OCI-LY1 (cell line): ENCODE measurements around the gene DYSF.

Source experiments
- H2AFZ ChIP-seq: fragments of 200-600 bp; sonication (generic), shearing (Covaris generic); 2 replicates; pipeline ENCODE4 v1.6.0; 2014; ENCODE audit warnings: antibody characterized with exemption, mild to moderate bottlenecking, low read length
- H3F3A ChIP-seq: fragments of 200-600 bp; sonication (generic), shearing (Covaris generic); 2 replicates; pipeline ENCODE4 v1.6.0; 2014; ENCODE audit warnings: mild to moderate bottlenecking, antibody characterized with exemption, low read length, moderate library complexity; ENCODE audit not compliant: insufficient read depth
- H3K27ac ChIP-seq: fragments of 200-600 bp; sonication (generic); 2 replicates; pipeline ENCODE4 v1.5.1; 2014; ENCODE audit warnings: low read length, mixed run types, mild to moderate bottlenecking, low read depth; ENCODE audit not compliant: poor library complexity, severe bottlenecking
- H3K27me3 ChIP-seq: fragments of 200-600 bp; sonication (generic); 2 replicates; pipeline ENCODE4 v1.6.0; 2014; ENCODE audit warnings: antibody characterized with exemption, mild to moderate bottlenecking, low read length, moderate library complexity; ENCODE audit not compliant: insufficient read depth
- H3K36me3 ChIP-seq: fragments of 200-600 bp; sonication (generic); 2 replicates; pipeline ENCODE4 v1.6.1; 2014; ENCODE audit warnings: mild to moderate bottlenecking, antibody characterized with exemption, low read length, moderate library complexity, mixed read lengths; ENCODE audit not compliant: insufficient read depth
- H3K4me1 ChIP-seq: fragments of 200-600 bp; sonication (generic); 2 replicates; pipeline ENCODE4 v1.5.1; 2014; ENCODE audit warnings: mild to moderate bottlenecking, low read length, moderate library complexity; ENCODE audit not compliant: insufficient read depth, severe bottlenecking
- H3K4me2 ChIP-seq: fragments of 200-600 bp; sonication (generic), shearing (Covaris generic); 2 replicates; pipeline ENCODE4 v1.6.1; 2014; ENCODE audit warnings: low read length
- H3K4me3 ChIP-seq: fragments of 200-600 bp; sonication (generic); 2 replicates; pipeline ENCODE4 v1.5.1; 2014; ENCODE audit warnings: low read length, low read depth, mild to moderate bottlenecking, mixed read lengths; ENCODE audit not compliant: poor library complexity, severe bottlenecking
- H3K79me2 ChIP-seq: fragments of 200-600 bp; shearing (Covaris generic); 2 replicates; pipeline ENCODE4 v1.6.1; 2016; ENCODE audit warnings: mixed run types, low read length, mixed read lengths; ENCODE audit not compliant: insufficient read depth
- H3K9ac ChIP-seq: fragments of 200-600 bp; sonication (generic), shearing (Covaris generic); 2 replicates; pipeline ENCODE4 v1.6.1; 2014; ENCODE audit warnings: mild to moderate bottlenecking, low read length, mixed read lengths
- H3K9me2 ChIP-seq: fragments of 200-600 bp; sonication (generic), shearing (Covaris generic); 2 replicates; pipeline ENCODE4 v1.6.1; 2014; ENCODE audit warnings: low read depth, mild to moderate bottlenecking, low read length, mixed read lengths
- H3K9me3 ChIP-seq: fragments of 200-600 bp; shearing (Covaris generic); 2 replicates; pipeline ENCODE4 v1.6.1; 2014; ENCODE audit warnings: low read length, mixed read lengths
- H4K20me1 ChIP-seq: fragments of 200-600 bp; sonication (generic), shearing (Covaris generic); 2 replicates; pipeline ENCODE4 v1.6.0; 2016; ENCODE audit warnings: mild to moderate bottlenecking, low read length; ENCODE audit not compliant: insufficient read depth
- EZH2 ChIP-seq: fragments of 200-600 bp; sonication (generic), shearing (Covaris generic); IDR thresholded peaks from 2 replicates; pipeline ENCODE4 v1.8.0; 2017; ENCODE audit warnings: borderline replicate concordance, mixed run types, mild to moderate bottlenecking, antibody characterized with exemption, low read length, moderate library complexity, mixed read lengths
- TF ChIP-seq, protein P1 (sequence below): fragments of 200-600 bp; sonication (generic), shearing (Covaris generic); IDR thresholded peaks from 2 replicates; pipeline ENCODE4 v1.5.1; 2017; ENCODE audit warnings: mild to moderate bottlenecking, antibody characterized with exemption, low read length, moderate library complexity, mixed read lengths

DYSF gene

GRCh38 chr2:71465961-71466300, 12.6 kb downstream of the DYSF start:
- no peaks in the 10 kb centered on the region for H4K20me1 ChIP-seq
- no peaks in the 10 kb centered on the region for H3K4me1 ChIP-seq
- H2AFZ ChIP-seq = no peak overlapping the region
- no peaks in the 10 kb centered on the region for H3K27me3 ChIP-seq
- H3K9ac ChIP-seq = no peak overlapping the region
- TF ChIP-seq, protein P1, sequence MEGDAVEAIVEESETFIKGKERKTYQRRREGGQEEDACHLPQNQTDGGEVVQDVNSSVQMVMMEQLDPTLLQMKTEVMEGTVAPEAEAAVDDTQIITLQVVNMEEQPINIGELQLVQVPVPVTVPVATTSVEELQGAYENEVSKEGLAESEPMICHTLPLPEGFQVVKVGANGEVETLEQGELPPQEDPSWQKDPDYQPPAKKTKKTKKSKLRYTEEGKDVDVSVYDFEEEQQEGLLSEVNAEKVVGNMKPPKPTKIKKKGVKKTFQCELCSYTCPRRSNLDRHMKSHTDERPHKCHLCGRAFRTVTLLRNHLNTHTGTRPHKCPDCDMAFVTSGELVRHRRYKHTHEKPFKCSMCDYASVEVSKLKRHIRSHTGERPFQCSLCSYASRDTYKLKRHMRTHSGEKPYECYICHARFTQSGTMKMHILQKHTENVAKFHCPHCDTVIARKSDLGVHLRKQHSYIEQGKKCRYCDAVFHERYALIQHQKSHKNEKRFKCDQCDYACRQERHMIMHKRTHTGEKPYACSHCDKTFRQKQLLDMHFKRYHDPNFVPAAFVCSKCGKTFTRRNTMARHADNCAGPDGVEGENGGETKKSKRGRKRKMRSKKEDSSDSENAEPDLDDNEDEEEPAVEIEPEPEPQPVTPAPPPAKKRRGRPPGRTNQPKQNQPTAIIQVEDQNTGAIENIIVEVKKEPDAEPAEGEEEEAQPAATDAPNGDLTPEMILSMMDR = no peak
- no peak for TF ChIP-seq EZH2
- H3K9me2 ChIP-seq = no peaks in the 10 kb centered on the region
- no peak overlapping the region for H3K4me3 ChIP-seq
- H3K9me3 ChIP-seq = no peaks in the 10 kb centered on the region
- H3K79me2 ChIP-seq = no peaks in the 10 kb centered on the region
- no peaks in the 10 kb centered on the region for H3K36me3 ChIP-seq
- H3K4me2 ChIP-seq = no peak overlapping the region
- no peak overlapping the region for H3K27ac ChIP-seq
- no peaks in the 10 kb centered on the region for H3F3A ChIP-seq

DNA sequence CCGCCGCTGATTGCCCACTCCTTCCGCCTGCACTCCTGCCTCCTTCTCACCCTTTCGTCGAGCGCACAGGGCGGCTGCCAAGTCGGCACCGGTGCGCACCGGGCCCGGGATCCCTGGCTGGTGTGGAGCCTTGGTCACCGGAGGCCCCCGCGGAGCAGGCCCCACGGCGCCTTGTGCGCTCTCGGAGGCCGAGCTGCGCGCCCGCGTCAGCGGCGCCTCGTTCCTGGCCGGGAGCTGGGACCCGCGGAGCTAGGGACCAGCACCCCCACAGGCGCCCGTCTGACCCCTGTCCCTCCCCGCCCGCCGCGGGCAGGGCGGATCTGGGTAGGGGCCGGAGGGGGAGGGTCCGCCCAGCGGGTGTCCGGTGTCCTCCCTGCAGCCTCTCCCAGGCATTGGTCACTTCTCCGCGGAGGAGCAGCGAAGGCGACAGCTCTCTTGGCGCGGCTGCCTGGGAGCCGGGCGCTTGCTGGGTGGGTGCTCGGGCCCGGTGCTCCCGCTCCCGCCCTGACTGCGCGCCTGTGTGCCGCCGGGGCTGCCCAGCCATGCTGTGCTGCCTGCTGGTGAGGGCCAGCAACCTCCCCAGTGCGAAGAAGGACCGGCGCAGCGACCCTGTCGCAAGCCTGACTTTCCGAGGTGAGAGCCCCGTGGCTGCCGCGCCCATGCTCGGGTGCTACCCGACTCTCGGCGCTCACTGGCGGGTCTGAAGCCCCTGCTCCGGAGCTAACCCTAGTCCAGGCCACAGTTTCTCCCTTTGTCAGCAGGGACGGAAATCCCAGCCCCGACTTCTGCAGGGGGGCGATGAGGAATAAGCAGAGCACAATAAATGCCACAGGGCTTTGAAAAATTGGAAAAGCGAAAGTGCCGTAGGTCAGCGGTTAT, 13.2 kb downstream of the DYSF start:
- H3K9me3 ChIP-seq = no peaks in the 10 kb centered on the region
- H3K4me1 ChIP-seq = no peaks in the 10 kb centered on the region
- no peaks in the 10 kb centered on the region for H3F3A ChIP-seq
- TF ChIP-seq, protein P1 = no peak
- no peak for TF ChIP-seq EZH2
- H3K4me2 ChIP-seq = no peak overlapping the region
- no peaks in the 10 kb centered on the region for H3K36me3 ChIP-seq
- no peaks in the 10 kb centered on the region for H3K9me2 ChIP-seq
- no peak overlapping the region for H3K9ac ChIP-seq
- no peak overlapping the region for H3K4me3 ChIP-seq
- no peaks in the 10 kb centered on the region for H3K27me3 ChIP-seq
- no peak overlapping the region for H2AFZ ChIP-seq
- no peaks in the 10 kb centered on the region for H3K79me2 ChIP-seq
- H4K20me1 ChIP-seq = no peaks in the 10 kb centered on the region
- H3K27ac ChIP-seq = no peak overlapping the region

- no peaks in the 10 kb centered on the region for H3K4me1 ChIP-seq
- no peaks in the 10 kb centered on the region for H3K27me3 ChIP-seq
- H3K4me2 ChIP-seq = no peak overlapping the region
- H3K4me3 ChIP-seq = no peak overlapping the region
- H3K27ac ChIP-seq = no peak overlapping the region
- no peaks in the 10 kb centered on the region for H3K9me2 ChIP-seq
- H2AFZ ChIP-seq = no peak overlapping the region
- H3K9ac ChIP-seq = no peak overlapping the region
- TF ChIP-seq EZH2 = no peak
- TF ChIP-seq, protein P1 = no peak
- H3K9me3 ChIP-seq = no peaks in the 10 kb centered on the region
- H3F3A ChIP-seq = no peaks in the 10 kb centered on the region
- no peaks in the 10 kb centered on the region for H4K20me1 ChIP-seq
- no peaks in the 10 kb centered on the region for H3K79me2 ChIP-seq
- H3K36me3 ChIP-seq = no peaks in the 10 kb centered on the region
Measured at GRCh38 chr2:71467180-71467815, 13.9 kb downstream of the DYSF start.
